ENCODE measurements around the gene ESYT2.

ESYT2 gene

DNA sequence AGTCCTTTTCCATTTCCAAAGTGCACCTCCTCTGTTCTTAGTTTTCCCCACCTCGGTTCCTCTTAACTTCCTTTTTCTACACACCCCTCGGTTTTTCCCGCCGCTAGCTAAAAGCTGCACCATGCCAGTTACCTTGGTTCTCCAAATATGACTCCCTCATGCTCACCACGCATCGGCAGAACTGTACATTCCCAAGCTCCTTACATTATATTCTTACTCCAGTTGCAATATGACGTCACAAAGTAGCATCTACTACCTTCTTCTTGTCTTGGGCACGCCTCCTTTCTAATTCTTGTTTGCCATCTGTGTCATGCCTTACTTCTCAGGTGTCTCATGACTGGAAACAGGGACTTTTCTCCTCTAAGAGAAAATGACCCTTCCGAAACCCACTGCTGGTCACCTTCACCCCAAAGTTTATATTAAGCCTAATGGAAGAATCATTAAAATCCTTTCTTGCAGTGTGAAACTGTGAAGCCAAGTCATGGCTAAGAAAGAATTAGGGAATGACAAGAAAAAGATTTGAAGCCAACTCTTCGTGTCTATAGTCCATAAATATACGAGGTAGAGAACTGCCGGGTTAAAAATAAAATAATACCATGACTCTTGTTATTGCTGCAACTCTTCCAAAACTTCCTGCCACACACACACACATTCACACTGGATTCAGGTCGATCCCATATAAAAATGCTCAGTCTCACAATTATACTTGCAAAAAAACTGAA, 1.7 kb downstream of the ESYT2 start:
- no peaks in the 10 kb centered on the region for H3K9me3 ChIP-seq (ENCODE audit: control insufficient read depth in 2 of 2, low read length in 2 of 2)
- H3K9ac ChIP-seq (ENCODE audit: low read depth in 1 of 2, low read length in 2 of 2): peak overlapping the region; percentile 91 to 100
- H3K4me1 ChIP-seq (ENCODE audit: control insufficient read depth in 2 of 2, insufficient read depth in 2 of 2, low read length in 2 of 2): peaks cover 15 to 18% of the 10 kb centered on the region in 2 donors
- peak overlapping the region; percentile 79 to 94 for H3K4me3 ChIP-seq (ENCODE audit: low read length in 2 of 2)
- H3K27me3 ChIP-seq (ENCODE audit: control insufficient read depth in 2 of 2, insufficient read depth in 2 of 2, low read length in 2 of 2): no peaks in the 10 kb centered on the region
- H3K36me3 ChIP-seq (ENCODE audit: control insufficient read depth in 2 of 2, insufficient read depth in 2 of 2, low read length in 2 of 2): no peaks in the 10 kb centered on the region
- peak overlapping the region; percentile 99 to 100 for H3K27ac ChIP-seq (ENCODE audit: low read depth in 2 of 2, low read length in 2 of 2)

DNA sequence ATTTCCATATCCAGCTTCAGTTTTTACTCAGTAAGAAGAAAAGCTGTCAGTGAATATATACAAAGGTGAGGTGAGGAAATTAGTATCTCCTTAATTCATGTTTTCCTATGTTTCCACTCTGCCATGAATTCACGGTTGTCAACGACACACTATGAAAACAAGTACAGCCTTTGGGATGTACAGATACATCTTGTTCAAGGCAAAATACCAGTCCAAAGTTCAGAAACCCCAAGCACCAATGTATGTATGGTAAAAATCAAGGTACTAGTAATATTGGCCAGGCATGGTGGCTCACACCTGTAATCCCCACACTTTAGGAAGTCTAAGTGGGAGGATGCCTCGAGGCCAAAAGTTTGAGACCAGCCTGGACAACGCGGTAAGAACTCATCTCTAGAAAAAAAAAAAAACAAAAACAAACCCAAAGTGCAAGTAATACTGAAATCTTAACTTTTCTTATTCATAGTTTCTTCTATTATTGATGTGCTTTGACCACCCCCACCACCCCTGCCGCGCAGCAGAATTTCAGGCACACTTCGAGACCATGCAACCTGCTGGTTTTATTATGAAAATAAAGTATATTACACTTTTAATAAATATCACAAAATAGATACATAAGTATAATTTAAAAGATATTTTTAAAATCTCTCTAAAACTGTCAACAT, 3.5 kb downstream of the ESYT2 start:
- Histone ChIP-seq H3K27me3 (ENCODE audit: control insufficient read depth in 2 of 2, insufficient read depth in 2 of 2, low read length in 2 of 2) (no peaks in the 10 kb centered on the region), H3K9ac (ENCODE audit: low read depth in 1 of 2, low read length in 2 of 2) (no peak overlapping the region), H3K4me1 (ENCODE audit: control insufficient read depth in 2 of 2, insufficient read depth in 2 of 2, low read length in 2 of 2) (peaks cover 25 to 26% of the 10 kb centered on the region in 2 donors), H3K4me3 (ENCODE audit: low read length in 2 of 2) (no peak overlapping the region), H3K36me3 (ENCODE audit: control insufficient read depth in 2 of 2, insufficient read depth in 2 of 2, low read length in 2 of 2) (no peaks in the 10 kb centered on the region), H3K27ac (ENCODE audit: low read depth in 2 of 2, low read length in 2 of 2) (no peak overlapping the region), H3K9me3 (ENCODE audit: control insufficient read depth in 2 of 2, low read length in 2 of 2) (no peaks in the 10 kb centered on the region)

DNA sequence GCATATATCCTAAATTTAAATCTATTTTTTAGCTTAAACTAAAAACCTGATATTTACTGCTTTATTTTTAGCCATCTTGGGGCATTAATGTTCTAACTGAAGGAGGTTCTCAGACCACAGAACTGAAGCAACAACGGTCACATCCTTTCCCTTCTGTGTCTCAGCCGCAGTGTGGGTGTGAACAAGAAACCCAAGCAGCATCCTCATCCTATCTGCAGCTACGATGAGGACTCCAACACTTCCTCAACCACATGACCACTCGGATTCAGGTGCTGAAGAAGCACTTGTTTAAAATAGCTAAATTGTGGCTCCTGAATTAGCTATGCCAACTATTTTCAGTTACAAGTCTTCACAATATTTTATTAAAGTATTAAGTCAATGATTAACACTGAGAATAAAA, 5.3 kb downstream of the ESYT2 start:
- H3K4me1 ChIP-seq (ENCODE audit: control insufficient read depth in 2 of 2, insufficient read depth in 2 of 2, low read length in 2 of 2): peaks cover 28 to 31% of the 10 kb centered on the region in 2 donors
- no peak overlapping the region for H3K27ac ChIP-seq (ENCODE audit: low read depth in 2 of 2, low read length in 2 of 2)
- H3K4me3 ChIP-seq (ENCODE audit: low read length in 2 of 2): no peak overlapping the region
- H3K27me3 ChIP-seq (ENCODE audit: control insufficient read depth in 2 of 2, insufficient read depth in 2 of 2, low read length in 2 of 2): no peaks in the 10 kb centered on the region
- H3K9ac ChIP-seq (ENCODE audit: low read depth in 1 of 2, low read length in 2 of 2): no peak overlapping the region
- no peaks in the 10 kb centered on the region for H3K9me3 ChIP-seq (ENCODE audit: control insufficient read depth in 2 of 2, low read length in 2 of 2)
- no peaks in the 10 kb centered on the region for H3K36me3 ChIP-seq (ENCODE audit: control insufficient read depth in 2 of 2, insufficient read depth in 2 of 2, low read length in 2 of 2)

DNA sequence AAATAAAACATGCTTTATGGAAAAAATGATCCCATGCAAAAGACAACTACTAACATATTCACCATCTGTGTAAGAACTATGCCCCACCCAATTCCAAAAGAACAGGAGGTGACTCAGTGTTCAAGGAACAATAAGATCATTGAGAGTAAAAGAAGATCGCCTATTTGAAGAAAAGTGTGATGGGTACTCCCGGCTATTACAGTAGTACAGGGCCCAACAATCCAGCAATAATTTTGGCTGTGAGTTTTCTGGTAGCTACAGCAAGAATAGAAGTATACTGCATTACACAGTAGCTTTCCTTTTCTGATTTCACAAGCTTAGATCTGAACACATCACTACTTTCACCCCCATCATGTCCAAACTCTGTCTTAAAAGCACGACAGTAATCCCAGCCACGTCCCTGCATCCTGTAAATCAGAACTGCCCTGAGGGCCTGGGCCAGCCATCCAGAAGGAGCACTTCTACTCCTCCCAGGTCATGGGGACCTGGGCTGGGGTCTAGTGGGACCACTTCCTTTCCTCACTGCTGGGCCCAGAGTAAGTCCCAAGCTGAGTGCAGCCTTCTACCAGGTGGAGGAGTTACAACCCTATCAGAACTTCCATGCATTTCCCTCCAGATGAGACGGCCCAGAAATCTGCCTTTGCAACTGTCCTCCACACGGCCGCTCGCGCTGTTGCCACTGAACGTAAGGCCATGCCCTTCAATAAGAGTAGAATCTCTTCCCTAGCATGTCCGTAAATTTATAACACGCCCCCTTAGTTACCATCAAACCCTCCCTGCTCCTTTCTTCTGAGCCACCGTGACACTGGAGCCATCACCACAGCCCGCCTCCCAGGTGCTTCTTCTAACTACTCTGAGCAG, 7.9 kb downstream of the ESYT2 start:
- Histone ChIP-seq H3K27me3 (ENCODE audit: control insufficient read depth in 2 of 2, insufficient read depth in 2 of 2, low read length in 2 of 2) (no peaks in the 10 kb centered on the region), H3K9me3 (ENCODE audit: control insufficient read depth in 2 of 2, low read length in 2 of 2) (no peaks in the 10 kb centered on the region), H3K36me3 (ENCODE audit: control insufficient read depth in 2 of 2, insufficient read depth in 2 of 2, low read length in 2 of 2) (no peaks in the 10 kb centered on the region), H3K4me3 (ENCODE audit: low read length in 2 of 2) (peak overlapping the region; percentile 7 to 17), H3K9ac (ENCODE audit: low read depth in 1 of 2, low read length in 2 of 2) (peak overlapping the region in 1 of 2 donors; percentile 60), H3K4me1 (ENCODE audit: control insufficient read depth in 2 of 2, insufficient read depth in 2 of 2, low read length in 2 of 2) (peaks cover 45 to 48% of the 10 kb centered on the region in 2 donors), H3K27ac (ENCODE audit: low read depth in 2 of 2, low read length in 2 of 2) (peak overlapping the region; percentile 88 to 91)

DNA sequence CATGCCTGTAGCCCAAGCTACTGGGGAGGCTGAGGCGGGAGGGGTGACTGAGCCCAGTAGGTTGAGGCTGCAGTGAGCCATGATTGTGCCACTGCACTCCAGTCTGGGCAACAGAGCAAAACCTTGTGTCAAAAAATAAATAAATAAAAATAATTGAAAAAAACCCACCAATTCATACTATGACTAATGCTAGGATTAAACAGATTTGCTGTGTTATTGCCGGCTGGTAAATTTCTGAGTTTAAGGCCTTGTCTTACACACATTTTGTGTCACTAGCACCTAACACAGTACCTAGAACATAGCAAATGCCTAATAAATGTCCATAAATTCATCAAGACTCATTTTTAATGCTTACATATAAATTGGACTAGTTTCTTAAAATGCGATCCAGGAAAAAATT, 8.7 kb downstream of the ESYT2 start:
- no peaks in the 10 kb centered on the region for H3K36me3 ChIP-seq (ENCODE audit: control insufficient read depth in 2 of 2, insufficient read depth in 2 of 2, low read length in 2 of 2)
- peak overlapping the region; percentile 63 to 91 for H3K27ac ChIP-seq (ENCODE audit: low read depth in 2 of 2, low read length in 2 of 2)
- H3K9me3 ChIP-seq (ENCODE audit: control insufficient read depth in 2 of 2, low read length in 2 of 2): no peaks in the 10 kb centered on the region
- H3K4me1 ChIP-seq (ENCODE audit: control insufficient read depth in 2 of 2, insufficient read depth in 2 of 2, low read length in 2 of 2): peaks cover 50 to 55% of the 10 kb centered on the region in 2 donors
- H3K9ac ChIP-seq (ENCODE audit: low read depth in 1 of 2, low read length in 2 of 2): peak overlapping the region; percentile 35 to 52
- no peaks in the 10 kb centered on the region for H3K27me3 ChIP-seq (ENCODE audit: control insufficient read depth in 2 of 2, insufficient read depth in 2 of 2, low read length in 2 of 2)
- H3K4me3 ChIP-seq (ENCODE audit: low read length in 2 of 2): no peak overlapping the region

DNA sequence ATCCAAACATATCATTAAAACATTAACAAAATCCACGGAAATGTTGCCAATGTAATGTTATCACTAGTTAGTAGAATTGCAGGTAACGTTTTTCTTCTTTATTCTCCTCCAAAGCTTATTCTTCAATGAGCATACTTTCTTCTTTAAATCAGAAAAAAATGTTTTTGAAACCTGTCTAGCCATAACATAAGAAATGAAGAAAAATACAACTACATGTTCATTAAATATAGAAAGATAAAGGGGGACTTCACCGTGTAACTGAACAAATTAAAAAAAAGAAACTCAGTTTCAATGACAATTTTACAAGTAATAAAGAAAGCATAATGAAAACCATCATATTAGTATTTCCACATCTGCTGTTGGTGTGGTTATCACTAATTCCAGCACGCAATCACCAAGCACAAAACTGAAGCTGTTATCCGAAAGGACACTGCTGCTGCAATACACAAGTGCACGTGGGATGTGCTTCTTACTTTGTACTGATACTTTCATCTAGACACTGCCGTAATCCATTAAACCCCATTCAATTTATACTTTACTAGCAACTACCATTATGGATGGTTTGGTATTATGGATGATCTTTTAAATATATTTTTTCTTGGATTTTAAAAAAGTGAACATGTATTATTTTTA, 9.6 kb downstream of the ESYT2 start:
- Histone ChIP-seq H3K9me3 (ENCODE audit: control insufficient read depth in 2 of 2, low read length in 2 of 2) (no peaks in the 10 kb centered on the region), H3K27ac (ENCODE audit: low read depth in 2 of 2, low read length in 2 of 2) (peak overlapping the region in 1 of 2 donors; percentile 92), H3K9ac (ENCODE audit: low read depth in 1 of 2, low read length in 2 of 2) (no peak overlapping the region), H3K36me3 (ENCODE audit: control insufficient read depth in 2 of 2, insufficient read depth in 2 of 2, low read length in 2 of 2) (no peaks in the 10 kb centered on the region), H3K27me3 (ENCODE audit: control insufficient read depth in 2 of 2, insufficient read depth in 2 of 2, low read length in 2 of 2) (no peaks in the 10 kb centered on the region), H3K4me1 (ENCODE audit: control insufficient read depth in 2 of 2, insufficient read depth in 2 of 2, low read length in 2 of 2) (peaks cover 59 to 61% of the 10 kb centered on the region in 2 donors), H3K4me3 (ENCODE audit: low read length in 2 of 2) (no peak overlapping the region)

DNA sequence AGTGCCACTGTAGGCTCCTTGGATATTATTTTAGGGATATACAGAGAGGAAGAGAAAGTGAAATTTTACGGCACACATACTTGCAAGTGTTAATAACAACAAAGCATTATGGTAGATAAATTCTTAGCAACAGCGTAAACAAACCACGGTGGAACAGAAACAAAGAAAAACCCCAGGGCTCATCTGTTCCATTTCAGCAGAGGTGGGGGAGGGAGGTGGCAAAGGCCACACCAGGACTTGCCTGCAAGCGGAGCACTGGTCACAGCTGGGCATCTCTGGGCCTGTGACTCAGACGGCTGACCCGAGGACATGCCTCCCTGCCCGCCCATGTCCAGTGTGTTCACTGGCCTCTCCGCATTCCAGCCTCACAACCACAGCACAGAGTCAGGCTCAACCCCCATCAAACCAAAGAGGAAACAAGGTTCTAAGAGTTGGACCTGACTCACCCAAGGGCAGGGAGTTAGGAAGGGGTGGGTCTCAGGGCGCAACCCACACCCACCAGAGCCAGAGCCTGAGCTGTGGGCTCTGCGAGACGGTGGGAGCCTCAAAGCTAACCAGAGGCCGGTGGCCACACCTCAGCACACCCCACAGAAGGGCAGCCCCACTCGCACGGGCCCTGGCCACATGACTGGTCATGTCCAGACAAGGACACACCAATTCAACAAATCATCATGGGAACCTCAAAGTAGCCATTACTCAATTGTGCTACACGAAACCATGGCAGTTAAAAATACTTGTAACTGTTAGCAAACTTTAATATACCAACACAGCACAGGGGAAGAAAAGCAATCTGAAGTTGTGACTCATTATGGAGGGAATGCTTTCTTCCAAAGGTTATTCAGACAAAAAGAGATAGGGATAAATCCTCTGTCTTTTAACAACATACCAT, 10.7 kb downstream of the ESYT2 start:
- no peaks in the 10 kb centered on the region for H3K9me3 ChIP-seq (ENCODE audit: control insufficient read depth in 2 of 2, low read length in 2 of 2)
- peaks cover 59 to 61% of the 10 kb centered on the region in 2 donors for H3K4me1 ChIP-seq (ENCODE audit: control insufficient read depth in 2 of 2, insufficient read depth in 2 of 2, low read length in 2 of 2)
- peak overlapping the region; percentile 62 to 70 for H3K9ac ChIP-seq (ENCODE audit: low read depth in 1 of 2, low read length in 2 of 2)

DNA sequence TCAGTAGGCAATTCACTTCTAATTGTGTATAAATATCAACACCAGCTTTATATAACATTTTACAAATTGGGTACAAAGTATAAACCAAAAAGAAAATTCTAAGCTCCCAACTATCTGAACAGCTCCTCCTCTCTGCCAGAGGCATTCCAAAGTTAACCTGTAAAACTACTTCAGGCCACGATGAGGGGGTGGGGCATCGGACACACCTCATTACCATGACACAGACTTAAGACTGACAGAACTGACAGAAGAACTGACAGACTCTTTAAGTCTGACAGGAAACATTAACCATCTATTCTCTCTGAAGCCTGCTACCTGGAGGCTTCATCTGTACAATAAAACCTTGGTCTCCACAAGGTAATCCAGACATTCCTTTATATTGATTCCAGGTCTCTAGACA, 12.3 kb downstream of the ESYT2 start:
- Histone ChIP-seq H3K27ac (ENCODE audit: low read depth in 2 of 2, low read length in 2 of 2) (peak overlapping the region; percentile 92 to 95), H3K27me3 (ENCODE audit: control insufficient read depth in 2 of 2, insufficient read depth in 2 of 2, low read length in 2 of 2) (no peaks in the 10 kb centered on the region), H3K9me3 (ENCODE audit: control insufficient read depth in 2 of 2, low read length in 2 of 2) (no peaks in the 10 kb centered on the region), H3K36me3 (ENCODE audit: control insufficient read depth in 2 of 2, insufficient read depth in 2 of 2, low read length in 2 of 2) (no peaks in the 10 kb centered on the region), H3K4me3 (ENCODE audit: low read length in 2 of 2) (no peak overlapping the region), H3K9ac (ENCODE audit: low read depth in 1 of 2, low read length in 2 of 2) (peak overlapping the region in 1 of 2 donors; percentile 35), H3K4me1 (ENCODE audit: control insufficient read depth in 2 of 2, insufficient read depth in 2 of 2, low read length in 2 of 2) (peaks cover 59 to 63% of the 10 kb centered on the region in 2 donors)

More for the DNA sequence above, 10.7 kb downstream of the ESYT2 start:
- Histone ChIP-seq H3K27me3 (ENCODE audit: control insufficient read depth in 2 of 2, insufficient read depth in 2 of 2, low read length in 2 of 2) (no peaks in the 10 kb centered on the region), H3K27ac (ENCODE audit: low read depth in 2 of 2, low read length in 2 of 2) (peak overlapping the region; percentile 92 to 95), H3K4me3 (ENCODE audit: low read length in 2 of 2) (peak overlapping the region; percentile 39 to 63), H3K36me3 (ENCODE audit: control insufficient read depth in 2 of 2, insufficient read depth in 2 of 2, low read length in 2 of 2) (no peaks in the 10 kb centered on the region)

DNA sequence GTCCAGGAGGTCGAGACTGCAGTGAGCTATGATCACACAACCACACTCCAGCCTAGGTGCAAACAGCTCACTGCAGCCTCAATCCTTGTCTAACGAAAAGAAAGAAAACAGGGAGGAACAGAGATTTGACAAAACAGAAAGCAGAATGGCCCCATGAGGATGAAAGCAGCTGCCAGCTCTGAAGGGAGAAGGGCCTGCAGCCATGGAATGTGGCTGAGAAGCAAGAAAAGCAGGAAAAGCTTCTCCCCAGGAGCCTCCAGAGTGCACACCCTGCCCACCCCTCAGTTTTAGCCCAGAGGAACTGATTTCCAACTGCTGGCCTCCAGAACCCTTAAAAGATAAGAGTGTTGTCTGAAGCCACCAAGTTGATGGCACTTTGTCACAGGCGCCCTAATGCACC, 13.0 kb downstream of the ESYT2 start:
- H3K27ac ChIP-seq (ENCODE audit: low read depth in 2 of 2, low read length in 2 of 2): peak overlapping the region in 1 of 2 donors; percentile 92
- H3K9me3 ChIP-seq (ENCODE audit: control insufficient read depth in 2 of 2, low read length in 2 of 2): no peaks in the 10 kb centered on the region
- H3K9ac ChIP-seq (ENCODE audit: low read depth in 1 of 2, low read length in 2 of 2): no peak overlapping the region
- H3K27me3 ChIP-seq (ENCODE audit: control insufficient read depth in 2 of 2, insufficient read depth in 2 of 2, low read length in 2 of 2): no peaks in the 10 kb centered on the region
- H3K4me3 ChIP-seq (ENCODE audit: low read length in 2 of 2): no peak overlapping the region
- peaks cover 55 to 59% of the 10 kb centered on the region in 2 donors for H3K4me1 ChIP-seq (ENCODE audit: control insufficient read depth in 2 of 2, insufficient read depth in 2 of 2, low read length in 2 of 2)
- H3K36me3 ChIP-seq (ENCODE audit: control insufficient read depth in 2 of 2, insufficient read depth in 2 of 2, low read length in 2 of 2): no peaks in the 10 kb centered on the region
